ENCODE data around the gene NUB1.
A peak's percentile ranks its signal among the peaks of the same experiment; 100 is the strongest.

DNA sequence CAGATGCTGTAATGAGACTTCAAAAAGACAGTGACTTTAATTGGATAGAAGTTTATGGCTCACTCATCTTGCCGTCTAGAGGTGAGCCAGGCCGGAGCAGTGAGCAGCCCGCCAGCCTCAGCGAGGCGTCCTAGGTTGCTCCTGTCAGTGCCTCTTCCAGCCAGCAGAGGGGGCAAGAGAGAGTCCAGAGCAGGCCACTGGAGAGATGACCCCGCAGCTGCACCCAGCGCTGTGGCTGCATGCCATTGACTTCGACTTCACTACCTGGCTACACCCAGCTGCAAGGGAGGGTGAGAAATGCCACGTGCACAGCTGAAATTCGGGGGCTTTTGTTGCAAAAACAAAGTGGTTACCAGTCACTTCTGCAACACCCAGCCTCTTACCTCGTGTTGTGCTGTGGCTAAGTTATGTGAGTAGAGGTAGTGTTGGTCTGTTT, 26.5 kb downstream of the NUB1 start:
- TF ChIP-seq, protein P1, sequence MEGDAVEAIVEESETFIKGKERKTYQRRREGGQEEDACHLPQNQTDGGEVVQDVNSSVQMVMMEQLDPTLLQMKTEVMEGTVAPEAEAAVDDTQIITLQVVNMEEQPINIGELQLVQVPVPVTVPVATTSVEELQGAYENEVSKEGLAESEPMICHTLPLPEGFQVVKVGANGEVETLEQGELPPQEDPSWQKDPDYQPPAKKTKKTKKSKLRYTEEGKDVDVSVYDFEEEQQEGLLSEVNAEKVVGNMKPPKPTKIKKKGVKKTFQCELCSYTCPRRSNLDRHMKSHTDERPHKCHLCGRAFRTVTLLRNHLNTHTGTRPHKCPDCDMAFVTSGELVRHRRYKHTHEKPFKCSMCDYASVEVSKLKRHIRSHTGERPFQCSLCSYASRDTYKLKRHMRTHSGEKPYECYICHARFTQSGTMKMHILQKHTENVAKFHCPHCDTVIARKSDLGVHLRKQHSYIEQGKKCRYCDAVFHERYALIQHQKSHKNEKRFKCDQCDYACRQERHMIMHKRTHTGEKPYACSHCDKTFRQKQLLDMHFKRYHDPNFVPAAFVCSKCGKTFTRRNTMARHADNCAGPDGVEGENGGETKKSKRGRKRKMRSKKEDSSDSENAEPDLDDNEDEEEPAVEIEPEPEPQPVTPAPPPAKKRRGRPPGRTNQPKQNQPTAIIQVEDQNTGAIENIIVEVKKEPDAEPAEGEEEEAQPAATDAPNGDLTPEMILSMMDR (IDR thresholded peaks at IDR 0.05; ENCODE audit: insufficient read depth, low read depth, low read length), result peak; percentile 93
- no peak for TF ChIP-seq EZH2 (IDR thresholded peaks at IDR 0.05; ENCODE audit: insufficient read depth, low read length)

Data from astrocyte (in vitro differentiated cells and primary cell).